ENCODE results near the gene HMOX1.

Gene HMOX1

GRCh38 chr22:35367331-35367886 is 13.5 kb upstream of the HMOX1 start:
- TF ChIP-seq CTCF (IDR thresholded peaks at IDR 0.05) = no peak

GRCh38 chr22:35368386-35368785 is 12.5 kb upstream of the HMOX1 start:
- no peak for TF ChIP-seq CTCF (IDR thresholded peaks at IDR 0.05)

- TF ChIP-seq CTCF (IDR thresholded peaks at IDR 0.05) = no peak
These were observed 10.9 kb upstream of the HMOX1 start for GRCh38 chr22:35369996-35370395.

- no peak for TF ChIP-seq CTCF (IDR thresholded peaks at IDR 0.05)
These were observed 7.1 kb upstream of the HMOX1 start for GRCh38 chr22:35373781-35374180.

- TF ChIP-seq CTCF (IDR thresholded peaks at IDR 0.05) = no peak
These were observed 5.9 kb upstream of the HMOX1 start for GRCh38 chr22:35375031-35375430.

GRCh38 chr22:35375526-35375925 is 5.4 kb upstream of the HMOX1 start:
- no peak for TF ChIP-seq CTCF (IDR thresholded peaks at IDR 0.05)

GRCh38 chr22:35376728-35377472 is 4.0 kb upstream of the HMOX1 start:
- no peak for TF ChIP-seq CTCF (IDR thresholded peaks at IDR 0.05)
